Astrocyte (in vitro differentiated cells and primary cell): ENCODE data around the gene SH3BP2.

Experiments used
- CTCF ChIP-seq: IDR thresholded peaks from 2 replicates; pipeline ENCODE4 v1.5.1; 2011; ENCODE audit warnings: low read depth, mild to moderate bottlenecking, inconsistent platforms, low read length, moderate library complexity; ENCODE audit not compliant: insufficient read depth
- EZH2 ChIP-seq: IDR thresholded peaks from 2 replicates; pipeline ENCODE4 v1.6.1; 2012; ENCODE audit warnings: mild to moderate bottlenecking, low read length, inconsistent platforms; ENCODE audit not compliant: insufficient read depth

- no peak for TF ChIP-seq EZH2
- TF ChIP-seq CTCF, result no peak
These were observed 75.0 kb downstream of the SH3BP2 start for GRCh38 chr4:2867758-2868491.
